Keratinocyte (primary cell): ENCODE data around the gene ADAT3. TPM values are rescaled to one million over a fixed set of nuclear protein-coding genes. Genes with fewer than 3 reads are reported as not detected.
A peak's percentile ranks its signal among the peaks of the same experiment; 100 is the strongest.

ENCODE experiments used
- DNase-seq: peaks from one replicate; pipeline ENCODE4 v3.0.0-alpha.2; 2011; ENCODE audit warnings: low read depth, missing footprints, low spot score
- FAIRE-seq: peaks from 2 replicates; lab custom pipeline; 2011; peaks lifted over from hg19 to GRCh38; lab: Jason Lieb, UNC
- H2AFZ ChIP-seq: 2 replicates; pipeline ENCODE4 v1.6.0; 2012; ENCODE audit warnings: low read length, control low read depth, inconsistent platforms; ENCODE audit not compliant: control insufficient read depth
- H3K27ac ChIP-seq: 2 replicates; pipeline ENCODE4 v1.5.1; 2011; ENCODE audit warnings: low read length; ENCODE audit not compliant: control insufficient read depth, insufficient read depth
- H3K27me3 ChIP-seq: 3 replicates; pipeline ENCODE4 v1.6.0; 2011; ENCODE audit warnings: low read length; ENCODE audit not compliant: control insufficient read depth, insufficient read depth; ENCODE audit errors: extremely low read depth
- H3K36me3 ChIP-seq, 2 experiments: 2 replicates in 1 of 2; 3 replicates in 1 of 2; pipeline ENCODE4 v1.5.1; 2011; ENCODE audit warnings: low read length in 2 of 2, mild to moderate bottlenecking in 1 of 2; ENCODE audit not compliant: control insufficient read depth in 2 of 2, insufficient read depth in 2 of 2; ENCODE audit errors: extremely low read depth in 1 of 2
- H3K4me1 ChIP-seq: 3 replicates; pipeline ENCODE4 v1.5.1; 2011; ENCODE audit warnings: low read length; ENCODE audit not compliant: control insufficient read depth, insufficient read depth; ENCODE audit errors: extremely low read depth
- H3K4me2 ChIP-seq: 3 replicates; pipeline ENCODE4 v1.6.0; 2011; ENCODE audit warnings: low read depth, low read length; ENCODE audit not compliant: control insufficient read depth, insufficient read depth; ENCODE audit errors: extremely low read depth
- H3K4me3 ChIP-seq, 3 experiments: fragments of 200-600 bp in 1 of 3; sonication (generic) in 1 of 3; 2 replicates in 2 of 3; 3 replicates in 1 of 3; pipeline ENCODE4 v1.5.1; 2011 to 2016; ENCODE audit warnings: low read length in 3 of 3, mild to moderate bottlenecking in 3 of 3, control low read depth in 2 of 3, inconsistent platforms in 1 of 3, low read depth in 1 of 3, mixed read lengths in 1 of 3, mixed run types in 1 of 3, moderate library complexity in 1 of 3; ENCODE audit not compliant: control insufficient read depth in 2 of 3, insufficient read depth in 2 of 3; ENCODE audit errors: extremely low read depth in 1 of 3
- H3K79me2 ChIP-seq: 2 replicates; pipeline ENCODE4 v1.6.0; 2012; ENCODE audit warnings: low read length; ENCODE audit not compliant: control insufficient read depth, insufficient read depth
- H3K9ac ChIP-seq: 3 replicates; pipeline ENCODE4 v1.6.0; 2011; ENCODE audit warnings: low read length; ENCODE audit not compliant: control insufficient read depth, insufficient read depth; ENCODE audit errors: extremely low read depth
- H3K9me1 ChIP-seq: 3 replicates; pipeline ENCODE4 v1.6.0; 2011; ENCODE audit warnings: low read length; ENCODE audit not compliant: control insufficient read depth, insufficient read depth; ENCODE audit errors: extremely low read depth
- H3K9me3 ChIP-seq: 2 replicates; pipeline ENCODE4 v1.5.1; 2012; ENCODE audit warnings: low read depth, low read length; ENCODE audit not compliant: control insufficient read depth
- H4K20me1 ChIP-seq: 3 replicates; pipeline ENCODE4 v1.6.0; 2011; ENCODE audit warnings: low read length; ENCODE audit not compliant: control insufficient read depth, insufficient read depth; ENCODE audit errors: extremely low read depth
- CTCF ChIP-seq, 3 experiments: IDR thresholded peaks in 1 of 3; conservative IDR thresholded peaks in 1 of 3; optimal IDR thresholded peaks in 1 of 3; 2 replicates in 2 of 3; 3 replicates in 1 of 3; pipeline versions ENCODE3 to v1.5.1; 2011; ENCODE audit warnings: low read length in 3 of 3, mild to moderate bottlenecking in 3 of 3, moderate library complexity in 2 of 3, control low read depth in 1 of 3, inconsistent platforms in 1 of 3; ENCODE audit not compliant: insufficient read depth in 2 of 3; ENCODE audit errors: extremely low read depth in 1 of 3
- EZH2 ChIP-seq: IDR thresholded peaks from one replicate; pipeline ENCODE4 v1.6.1; 2012; ENCODE audit warnings: inconsistent platforms, mild to moderate bottlenecking, low read length, moderate library complexity
- dilution Hi-C: fragments of 300-500 bp; cut with MboI; formaldehyde crosslinking; loops from one replicate; pipeline ENCODE4 v1.7.0; 2020; ENCODE audit warnings: low sequenced_read_pairs; ENCODE audit not compliant: extremely low pct_ligation_motif_present
- polyA plus RNA-seq, 5 experiments: library from polyadenylated mRNA; depleted of rRNA in 3 of 5; stranded (reverse) in 3 of 5; stranded (forward) in 1 of 5; unstranded in 1 of 5; fragments of >200 nt; gene quantifications; 1 replicate in 1 of 5; 2 replicates in 3 of 5; 3 replicates in 1 of 5; pipeline versions ENCODE4 v1.2.1 to v1.2.3, GENCODE V29; 2011 to 2012; ENCODE audit warnings: missing spikeins in 2 of 5, low read depth in 1 of 5, low replicate concordance in 1 of 5

Gene ADAT3
- polyA plus RNA-seq, 1 donor (not counting 4 experiments of a cell fraction or from before 2014, with no cell fraction given), result 0.55 TPM

GRCh38 chr19:1944916-1945561 lies 39.8 kb downstream of the ADAT3 start:
- FAIRE-seq (no peak), DNase-seq (no peak)
- no peaks in the 10 kb centered on the region for H3K27me3 ChIP-seq
- H3K27ac ChIP-seq, result no peak overlapping the region
- no peak overlapping the region for H2AFZ ChIP-seq
- peaks cover 13% of the 10 kb centered on the region for H3K4me1 ChIP-seq
- peaks cover 80% of the 10 kb centered on the region for H3K79me2 ChIP-seq
- TF ChIP-seq EZH2 (no peak), CTCF (optimal IDR thresholded peaks at IDR 0.05 in 1 of 3, IDR thresholded peaks at IDR 0.05 in 1 of 3, conservative IDR thresholded peaks at IDR 0.05 in 1 of 3; ENCODE audit: extremely low read depth in 1 of 3, insufficient read depth in 2 of 3, low read length in 3 of 3) (no peak)
- H3K9ac ChIP-seq, result no peak overlapping the region
- peaks cover 2 to 8% of the 10 kb centered on the region in 2 experiments for H3K36me3 ChIP-seq
- H3K4me2 ChIP-seq, result no peak overlapping the region
- no peaks in the 10 kb centered on the region for H3K9me3 ChIP-seq
- peaks cover 42% of the 10 kb centered on the region for H4K20me1 ChIP-seq
- dilution Hi-C loops, result no loop called here
- no peak overlapping the region for H3K4me3 ChIP-seq
- H3K9me1 ChIP-seq, result peaks cover 3% of the 10 kb centered on the region

- Histone ChIP-seq H3K4me2 (no peak overlapping the region), H3K27me3 (no peaks in the 10 kb centered on the region), H3K36me3 (peaks cover 2 to 8% of the 10 kb centered on the region in 2 experiments), H4K20me1 (peaks cover 42% of the 10 kb centered on the region), H3K79me2 (peaks cover 87% of the 10 kb centered on the region), H2AFZ (no peak overlapping the region), H3K9ac (no peak overlapping the region), H3K4me1 (peaks cover 9% of the 10 kb centered on the region), H3K4me3 (no peak overlapping the region), H3K9me3 (no peaks in the 10 kb centered on the region), H3K27ac (no peak overlapping the region), H3K9me1 (peaks cover 3% of the 10 kb centered on the region)
- DNase-seq (no peak), FAIRE-seq (no peak)
- TF ChIP-seq CTCF (optimal IDR thresholded peaks at IDR 0.05 in 1 of 3, IDR thresholded peaks at IDR 0.05 in 1 of 3, conservative IDR thresholded peaks at IDR 0.05 in 1 of 3; ENCODE audit: extremely low read depth in 1 of 3, insufficient read depth in 2 of 3, low read length in 3 of 3), result peak; percentile 53 to 81 (median 57)
- no peak for TF ChIP-seq EZH2
- dilution Hi-C loops, result no loop called here
Observed at GRCh38 chr19:1945899-1946298, 40.7 kb downstream of the ADAT3 start.
